Measurements from ENCODE around the gene LBR.

GRCh38 chr1:225453797-225454648 is 26.2 kb upstream of the LBR start:
- TF ChIP-seq CREB1 (CRISPR knock-in tag; IDR thresholded peaks at IDR 0.05; ENCODE audit: low read depth) (no peak), CTCF (conservative IDR thresholded peaks at IDR 0.05; ENCODE audit: low read depth in 2 of 2) (no peak), ZNF114 (CRISPR knock-in tag; IDR thresholded peaks at IDR 0.05) (no peak), POLR2AphosphoS5 (IDR thresholded peaks at IDR 0.05; ENCODE audit: low read depth) (no peak), REST (IDR thresholded peaks at IDR 0.05; ENCODE audit: unreplicated experiment) (no peak), ETS1 (IDR thresholded peaks at IDR 0.05) (no peak)

Data from GM23338 (cell line).